Measurements from ENCODE around the gene TLE5. TPM values are rescaled to one million over a fixed set of nuclear protein-coding genes. Genes with fewer than 3 reads are reported as not detected.

The TLE5 gene
- total and polyA plus RNA-seq, 10 of the 15 experiments (the other 5 are each of a cell fraction or from before 2014, with no cell fraction given) = 2.5 to 373 (median 154) TPM

DNA sequence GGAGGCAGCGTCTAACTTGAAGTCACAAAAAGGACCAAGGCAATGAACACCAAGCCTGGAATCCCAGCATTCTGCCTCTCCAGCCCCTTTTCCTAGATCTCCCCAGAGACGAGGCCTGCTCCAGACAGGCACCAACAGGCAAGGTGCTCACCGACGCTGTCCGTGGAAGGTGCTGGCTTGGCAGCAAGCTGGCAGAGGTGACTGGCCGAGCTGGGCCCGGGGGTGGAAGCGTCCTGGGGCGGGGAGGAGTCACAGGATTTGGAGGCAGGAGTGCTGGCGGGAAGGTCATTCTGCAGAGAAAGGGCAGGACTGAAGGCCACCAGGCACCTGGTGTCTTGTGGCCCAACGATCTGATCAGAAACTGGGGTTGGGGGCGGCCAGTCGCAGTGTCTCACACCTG lies 51.4 kb downstream of the TLE5 start:
- Histone ChIP-seq H3K4me3 (no peak overlapping the region), H3K9me3 (replicated peaks; ENCODE audit: control insufficient read depth, insufficient read depth, low read length) (no peaks in the 10 kb centered on the region), H3K27me3 (replicated peaks in 1 of 2; ENCODE audit: control insufficient read depth in 2 of 2, insufficient read depth in 2 of 2, low read length in 1 of 2) (no peaks in the 10 kb centered on the region; a peak in 1 of 4 replicates), H3K36me3 (ENCODE audit: control insufficient read depth in 2 of 2, insufficient read depth in 2 of 2, low read length in 1 of 2) (no peaks in the 10 kb centered on the region), H2AFZ (ENCODE audit: control insufficient read depth, low read depth, low read length) (no peak overlapping the region), H3K4me2 (ENCODE audit: control insufficient read depth, insufficient read depth) (no peak overlapping the region), H3K27ac (ENCODE audit: control insufficient read depth, insufficient read depth) (no peak overlapping the region), H3K9ac (ENCODE audit: control insufficient read depth, insufficient read depth, low read length) (no peak overlapping the region), H3K79me2 (ENCODE audit: control insufficient read depth, insufficient read depth, low read length) (no peaks in the 10 kb centered on the region), H4K20me1 (ENCODE audit: control insufficient read depth, insufficient read depth) (no peaks in the 10 kb centered on the region), H3K4me1 (ENCODE audit: control insufficient read depth, insufficient read depth, low read length) (no peaks in the 10 kb centered on the region; the same call in none of the 2 replicates)
- ChIA-PET CTCF (interaction anchor here (1.8 kb wide), 1 partner anchor 65 kb away, joined by 5 read pairs; no protein-coding TSS in a partner anchor), SMC1A (ENCODE audit: uncharacterized antibody, unreplicated experiment) (no interaction called here), RAD21 (ENCODE audit: unreplicated experiment) (no interaction called here), POLR2A (no interaction called here)
- no TSS peak for BruUV-seq (replicated peaks)
- no peak for DNase-seq (ENCODE audit: low read depth, low spot score)
- intact Hi-C loops (cut with micrococcal nuclease; ENCODE audit: unreplicated experiment) (no loop called here), in situ Hi-C loops (cut with MboI) (no loop called here)
- TF ChIP-seq MYB (IDR thresholded peaks at IDR 0.05; ENCODE audit: borderline replicate concordance, low read depth, low read length) (no peak), POLR2A (IDR thresholded peaks at IDR 0.05; ENCODE audit: low read depth, low read length) (no peak), BCL11A (IDR thresholded peaks at IDR 0.05; ENCODE audit: low read depth, low read length) (no peak), POU2F2 (IDR thresholded peaks at IDR 0.05; ENCODE audit: borderline replicate concordance, low read depth, low read length) (no peak), EGR1 (IDR thresholded peaks at IDR 0.05; ENCODE audit: borderline replicate concordance in 1 of 2, low read depth in 2 of 2, low read length in 2 of 2) (no peak), SIX5 (IDR thresholded peaks at IDR 0.05; ENCODE audit: low read depth, low read length, severe bottlenecking) (no peak)
- TF ChIP-seq, protein P1, sequence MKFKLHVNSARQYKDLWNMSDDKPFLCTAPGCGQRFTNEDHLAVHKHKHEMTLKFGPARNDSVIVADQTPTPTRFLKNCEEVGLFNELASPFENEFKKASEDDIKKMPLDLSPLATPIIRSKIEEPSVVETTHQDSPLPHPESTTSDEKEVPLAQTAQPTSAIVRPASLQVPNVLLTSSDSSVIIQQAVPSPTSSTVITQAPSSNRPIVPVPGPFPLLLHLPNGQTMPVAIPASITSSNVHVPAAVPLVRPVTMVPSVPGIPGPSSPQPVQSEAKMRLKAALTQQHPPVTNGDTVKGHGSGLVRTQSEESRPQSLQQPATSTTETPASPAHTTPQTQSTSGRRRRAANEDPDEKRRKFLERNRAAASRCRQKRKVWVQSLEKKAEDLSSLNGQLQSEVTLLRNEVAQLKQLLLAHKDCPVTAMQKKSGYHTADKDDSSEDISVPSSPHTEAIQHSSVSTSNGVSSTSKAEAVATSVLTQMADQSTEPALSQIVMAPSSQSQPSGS (IDR thresholded peaks at IDR 0.05; ENCODE audit: low read length) = no peak
- WGBS (ENCODE audit: insufficient coverage, insufficient replicate concordance, low lambda C conversion rate, missing lambda C conversion rate) = 34% methylated on average over 13 of the region's 13 CpGs
- FAIRE-seq = no peak
- ATAC-seq = no peak

DNA sequence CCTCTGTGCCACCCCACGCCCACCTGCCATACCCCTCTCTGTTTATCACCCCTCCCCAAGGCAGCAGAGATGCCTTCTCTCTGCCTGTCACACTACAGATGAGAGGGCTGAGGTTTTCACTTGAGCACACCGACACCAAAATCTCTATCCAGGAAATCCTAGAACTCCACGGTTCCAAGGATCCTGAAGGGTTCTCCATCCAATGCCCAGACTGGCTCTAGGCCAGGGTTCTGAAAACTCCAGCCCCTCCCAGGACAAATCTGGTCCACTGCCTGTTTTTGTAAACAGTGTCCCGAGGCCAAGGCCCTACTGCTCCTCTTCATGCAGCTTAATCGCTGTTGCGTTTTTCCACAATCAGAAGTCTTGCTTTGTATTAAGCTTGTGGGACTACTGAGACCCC lies 53.3 kb downstream of the TLE5 start:
- ChIA-PET RAD21 (ENCODE audit: unreplicated experiment) (no interaction called here), SMC1A (ENCODE audit: uncharacterized antibody, unreplicated experiment) (no interaction called here), CTCF (interaction anchor here (0.8 kb wide), 1 partner anchor 296 kb away, joined by 3 read pairs; no protein-coding TSS in a partner anchor), POLR2A (no interaction called here)
- H3K9me3 ChIP-seq (replicated peaks; ENCODE audit: control insufficient read depth, insufficient read depth, low read length) = no peaks in the 10 kb centered on the region
- no peak overlapping the region for H3K27ac ChIP-seq (ENCODE audit: control insufficient read depth, insufficient read depth)
- in situ Hi-C loops (cut with MboI) = no loop called here
- H3K9ac ChIP-seq (ENCODE audit: control insufficient read depth, insufficient read depth, low read length) = no peak overlapping the region
- 34% methylated on average over 6 of the region's 6 CpGs for WGBS (ENCODE audit: insufficient coverage, insufficient replicate concordance, low lambda C conversion rate, missing lambda C conversion rate)
- ATAC-seq (no peak), FAIRE-seq (no peak), DNase-seq (ENCODE audit: low read depth, low spot score) (no peak)
- H4K20me1 ChIP-seq (ENCODE audit: control insufficient read depth, insufficient read depth) = no peaks in the 10 kb centered on the region
- no peaks in the 10 kb centered on the region; the same call in none of the 2 replicates for H3K4me1 ChIP-seq (ENCODE audit: control insufficient read depth, insufficient read depth, low read length)
- intact Hi-C loops (cut with micrococcal nuclease; ENCODE audit: unreplicated experiment) = no loop called here
- no peak overlapping the region for H2AFZ ChIP-seq (ENCODE audit: control insufficient read depth, low read depth, low read length)
- H3K4me2 ChIP-seq (ENCODE audit: control insufficient read depth, insufficient read depth) = no peak overlapping the region
- H3K36me3 ChIP-seq (ENCODE audit: control insufficient read depth in 2 of 2, insufficient read depth in 2 of 2, low read length in 1 of 2) = no peaks in the 10 kb centered on the region
- H3K27me3 ChIP-seq (replicated peaks in 1 of 2; ENCODE audit: control insufficient read depth in 2 of 2, insufficient read depth in 2 of 2, low read length in 1 of 2) = no peaks in the 10 kb centered on the region; a peak in 1 of 4 replicates
- no peaks in the 10 kb centered on the region for H3K79me2 ChIP-seq (ENCODE audit: control insufficient read depth, insufficient read depth, low read length)
- no TSS peak for BruUV-seq (replicated peaks)
- H3K4me3 ChIP-seq = no peak overlapping the region
- TF ChIP-seq, protein P2, sequence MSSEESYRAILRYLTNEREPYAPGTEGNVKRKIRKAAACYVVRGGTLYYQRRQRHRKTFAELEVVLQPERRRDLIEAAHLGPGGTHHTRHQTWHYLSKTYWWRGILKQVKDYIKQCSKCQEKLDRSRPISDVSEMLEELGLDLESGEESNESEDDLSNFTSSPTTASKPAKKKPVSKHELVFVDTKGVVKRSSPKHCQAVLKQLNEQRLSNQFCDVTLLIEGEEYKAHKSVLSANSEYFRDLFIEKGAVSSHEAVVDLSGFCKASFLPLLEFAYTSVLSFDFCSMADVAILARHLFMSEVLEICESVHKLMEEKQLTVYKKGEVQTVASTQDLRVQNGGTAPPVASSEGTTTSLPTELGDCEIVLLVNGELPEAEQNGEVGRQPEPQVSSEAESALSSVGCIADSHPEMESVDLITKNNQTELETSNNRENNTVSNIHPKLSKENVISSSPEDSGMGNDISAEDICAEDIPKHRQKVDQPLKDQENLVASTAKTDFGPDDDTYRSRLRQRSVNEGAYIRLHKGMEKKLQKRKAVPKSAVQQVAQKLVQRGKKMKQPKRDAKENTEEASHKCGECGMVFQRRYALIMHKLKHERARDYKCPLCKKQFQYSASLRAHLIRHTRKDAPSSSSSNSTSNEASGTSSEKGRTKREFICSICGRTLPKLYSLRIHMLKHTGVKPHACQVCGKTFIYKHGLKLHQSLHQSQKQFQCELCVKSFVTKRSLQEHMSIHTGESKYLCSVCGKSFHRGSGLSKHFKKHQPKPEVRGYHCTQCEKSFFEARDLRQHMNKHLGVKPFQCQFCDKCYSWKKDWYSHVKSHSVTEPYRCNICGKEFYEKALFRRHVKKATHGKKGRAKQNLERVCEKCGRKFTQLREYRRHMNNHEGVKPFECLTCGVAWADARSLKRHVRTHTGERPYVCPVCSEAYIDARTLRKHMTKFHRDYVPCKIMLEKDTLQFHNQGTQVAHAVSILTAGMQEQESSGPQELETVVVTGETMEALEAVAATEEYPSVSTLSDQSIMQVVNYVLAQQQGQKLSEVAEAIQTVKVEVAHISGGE (CRISPR knock-in tag; IDR thresholded peaks at IDR 0.05) = no peak
- TF ChIP-seq SMAD1 (IDR thresholded peaks at IDR 0.05; ENCODE audit: low read depth, partially characterized antibody) (no peak), ZSCAN29 (IDR thresholded peaks at IDR 0.05) (no peak)
- TF ChIP-seq, protein P3, sequence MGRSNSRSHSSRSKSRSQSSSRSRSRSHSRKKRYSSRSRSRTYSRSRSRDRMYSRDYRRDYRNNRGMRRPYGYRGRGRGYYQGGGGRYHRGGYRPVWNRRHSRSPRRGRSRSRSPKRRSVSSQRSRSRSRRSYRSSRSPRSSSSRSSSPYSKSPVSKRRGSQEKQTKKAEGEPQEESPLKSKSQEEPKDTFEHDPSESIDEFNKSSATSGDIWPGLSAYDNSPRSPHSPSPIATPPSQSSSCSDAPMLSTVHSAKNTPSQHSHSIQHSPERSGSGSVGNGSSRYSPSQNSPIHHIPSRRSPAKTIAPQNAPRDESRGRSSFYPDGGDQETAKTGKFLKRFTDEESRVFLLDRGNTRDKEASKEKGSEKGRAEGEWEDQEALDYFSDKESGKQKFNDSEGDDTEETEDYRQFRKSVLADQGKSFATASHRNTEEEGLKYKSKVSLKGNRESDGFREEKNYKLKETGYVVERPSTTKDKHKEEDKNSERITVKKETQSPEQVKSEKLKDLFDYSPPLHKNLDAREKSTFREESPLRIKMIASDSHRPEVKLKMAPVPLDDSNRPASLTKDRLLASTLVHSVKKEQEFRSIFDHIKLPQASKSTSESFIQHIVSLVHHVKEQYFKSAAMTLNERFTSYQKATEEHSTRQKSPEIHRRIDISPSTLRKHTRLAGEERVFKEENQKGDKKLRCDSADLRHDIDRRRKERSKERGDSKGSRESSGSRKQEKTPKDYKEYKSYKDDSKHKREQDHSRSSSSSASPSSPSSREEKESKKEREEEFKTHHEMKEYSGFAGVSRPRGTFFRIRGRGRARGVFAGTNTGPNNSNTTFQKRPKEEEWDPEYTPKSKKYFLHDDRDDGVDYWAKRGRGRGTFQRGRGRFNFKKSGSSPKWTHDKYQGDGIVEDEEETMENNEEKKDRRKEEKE (IDR thresholded peaks at IDR 0.05) = no peak

All from GM12878 (cell line).